ENCODE measurements around the gene POLR2A.
A peak's percentile ranks its signal among the peaks of the same experiment; 100 is the strongest.
"Not testable (repeated sequence)": the region's sequence is repeated elsewhere in the genome, so short reads cannot be mapped to it uniquely, and the experiment has no call there.

The POLR2A gene

GRCh38 chr17:7460850-7461660 is 23.1 kb upstream of the POLR2A start:
- no peak for DNase-seq

GRCh38 chr17:7462474-7463371 is 21.4 kb upstream of the POLR2A start:
- DNase-seq, result no peak

- no peak for DNase-seq
These were observed 20.8 kb upstream of the POLR2A start for GRCh38 chr17:7463372-7463846.

- DNase-seq, result no peak
These were observed 20.1 kb upstream of the POLR2A start for GRCh38 chr17:7464081-7464480.

- DNase-seq, result no peak
These were observed 18.4 kb upstream of the POLR2A start for GRCh38 chr17:7465597-7466275.

- DNase-seq, result no peak
These were observed 17.9 kb upstream of the POLR2A start for GRCh38 chr17:7466318-7466638.

- DNase-seq, result no peak
These were observed 17.4 kb upstream of the POLR2A start for GRCh38 chr17:7466639-7467341.

- DNase-seq, result no peak
These were observed 16.7 kb upstream of the POLR2A start for GRCh38 chr17:7467498-7467897.

- DNase-seq, result no peak
These were observed 15.9 kb upstream of the POLR2A start for GRCh38 chr17:7468290-7468689.

- DNase-seq, result no peak
These were observed 15.3 kb upstream of the POLR2A start for GRCh38 chr17:7468804-7469389.

GRCh38 chr17:7469843-7470242 is 14.3 kb upstream of the POLR2A start:
- DNase-seq, result not testable (repeated sequence)

GRCh38 chr17:7470457-7470973 is 13.7 kb upstream of the POLR2A start:
- not testable (repeated sequence) for DNase-seq

GRCh38 chr17:7471729-7472128 is 12.4 kb upstream of the POLR2A start:
- DNase-seq, result no peak

GRCh38 chr17:7474767-7475166 is 9.4 kb upstream of the POLR2A start:
- not testable (repeated sequence) for DNase-seq

- DNase-seq, result no peak
These were observed 8.3 kb upstream of the POLR2A start for GRCh38 chr17:7475764-7476422.

GRCh38 chr17:7476494-7476893 is 7.7 kb upstream of the POLR2A start:
- DNase-seq, result no peak

GRCh38 chr17:7476951-7477350 is 7.2 kb upstream of the POLR2A start:
- no peak for DNase-seq

- DNase-seq, result no peak
These were observed 6.5 kb upstream of the POLR2A start for GRCh38 chr17:7477392-7478275.

- peak; percentile 33 for DNase-seq
These were observed 5.6 kb upstream of the POLR2A start for GRCh38 chr17:7478276-7479212.

All from activated T-cell treated with anti-CD3 and anti-CD28 coated beads for 4 hours (primary cell).